Measurements from ENCODE around the gene STRIP2. TPM values are rescaled to one million over a fixed set of nuclear protein-coding genes. Genes with fewer than 3 reads are reported as not detected.

STRIP2 gene
- total RNA-seq, 1 experiment from 2014 or later = 10.8 TPM

DNA sequence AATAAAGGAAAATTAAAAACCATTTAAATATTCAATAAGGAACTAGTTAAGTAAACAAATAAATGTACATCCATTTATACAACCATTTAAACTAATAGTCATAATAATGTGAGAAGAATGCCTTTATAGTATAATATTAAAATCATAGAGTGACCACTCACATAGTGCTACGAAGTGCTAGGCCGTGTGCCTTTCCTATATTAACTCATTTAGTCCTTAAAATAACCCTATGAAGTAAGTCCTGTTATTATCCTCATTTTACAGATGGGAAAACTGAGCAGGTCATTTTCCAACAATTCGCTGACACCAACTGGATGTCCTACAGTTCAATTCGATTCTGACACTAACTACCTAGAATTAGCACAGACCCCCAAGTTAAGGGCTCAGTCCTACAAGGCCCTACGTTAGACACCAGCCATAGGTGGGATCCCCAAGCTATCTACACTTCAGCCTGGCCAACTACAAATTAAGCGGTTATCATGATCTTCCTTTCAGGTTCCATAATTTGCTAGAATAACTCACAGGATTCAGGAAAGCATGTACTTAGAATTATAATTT lies 4.1 kb downstream of the STRIP2 start:
- ATAC-seq (no peak), DNase-seq (ENCODE audit: low read depth, low spot score) (no peak)
- intact Hi-C loops (cut with micrococcal nuclease) = no loop called here
- peaks cover 4% of the 10 kb centered on the region; the same call in 1 of the 2 replicates for H3K79me2 ChIP-seq (ENCODE audit: insufficient read depth, low read length)
- peaks cover 11 to 34% of the 10 kb centered on the region in 2 experiments; a peak in 3 of 4 replicates for H3K4me1 ChIP-seq (ENCODE audit: control insufficient read depth in 1 of 2, insufficient read depth in 2 of 2, low read length in 2 of 2)
- no peaks in the 10 kb centered on the region for H3K9me3 ChIP-seq (ENCODE audit: control insufficient read depth in 1 of 2, insufficient read depth in 1 of 2, low read depth in 1 of 2, low read length in 2 of 2)
- CTCF ChIA-PET = interaction anchor here (1.6 kb wide), 1 partner anchor 62 kb away, joined by 5 read pairs; no protein-coding TSS in a partner anchor
- no TSS peak for BruUV-seq (replicated peaks)
- TF ChIP-seq EZH2phosphoT487 (IDR thresholded peaks at IDR 0.05; ENCODE audit: borderline replicate concordance) (no peak), SIN3A (IDR thresholded peaks at IDR 0.05; ENCODE audit: low read depth) (no peak)
- H3K4me2 ChIP-seq (ENCODE audit: low read length) = peak overlapping the region; percentile 51
- POLR2A ChIA-PET = no interaction called here
- H3K9ac ChIP-seq (ENCODE audit: low read length) = 0 out of 2 replicates have a peak overlapping the region, but pooled peaks have one; percentile 2
- H3K9me2 ChIP-seq (ENCODE audit: insufficient read depth) = no peaks in the 10 kb centered on the region
- H3K27ac ChIP-seq (ENCODE audit: low read depth, low read length) = no peak overlapping the region
- no peaks in the 10 kb centered on the region for H4K20me1 ChIP-seq (ENCODE audit: insufficient read depth)
- no peak overlapping the region for H3K4me3 ChIP-seq (replicated peaks in 1 of 2; ENCODE audit: low read depth in 1 of 2, low read length in 2 of 2)
- H3K36me3 ChIP-seq (ENCODE audit: control insufficient read depth in 1 of 2, insufficient read depth in 2 of 2, low read length in 2 of 2) = no peaks in the 10 kb centered on the region
- RAD21 ChIA-PET (ENCODE audit: low non-redundant PET in 1 of 2, low total read pairs in 2 of 2, uncharacterized antibody in 2 of 2, unreplicated experiment in 2 of 2) = no interaction called here
- no peak overlapping the region for H2AFZ ChIP-seq (ENCODE audit: low read depth, low read length, poor library complexity, severe bottlenecking)
- H3K27me3 ChIP-seq (ENCODE audit: insufficient read depth, low read length) = no peaks in the 10 kb centered on the region

- no TSS peak for BruUV-seq (replicated peaks)
- POLR2A ChIA-PET = interaction anchor here (0.7 kb wide), 1 partner anchor 13 kb away, joined by 3 read pairs; no protein-coding TSS in a partner anchor
- Histone ChIP-seq H4K20me1 (ENCODE audit: insufficient read depth) (no peaks in the 10 kb centered on the region), H2AFZ (ENCODE audit: low read depth, low read length, poor library complexity, severe bottlenecking) (no peak overlapping the region), H3K9me3 (ENCODE audit: control insufficient read depth in 1 of 2, insufficient read depth in 1 of 2, low read depth in 1 of 2, low read length in 2 of 2) (no peaks in the 10 kb centered on the region), H3K9ac (ENCODE audit: low read length) (0 out of 2 replicates have a peak overlapping the region, but pooled peaks have one; percentile 2), H3K4me1 (ENCODE audit: control insufficient read depth in 1 of 2, insufficient read depth in 2 of 2, low read length in 2 of 2) (peaks cover 9 to 27% of the 10 kb centered on the region in 2 experiments; a peak in 3 of 4 replicates), H3K27me3 (ENCODE audit: insufficient read depth, low read length) (no peaks in the 10 kb centered on the region), H3K4me3 (replicated peaks in 1 of 2; ENCODE audit: low read depth in 1 of 2, low read length in 2 of 2) (0 out of 4 replicates have a peak overlapping the region, but pooled peaks of 1 of the 2 experiments have one; percentile 3), H3K9me2 (ENCODE audit: insufficient read depth) (no peaks in the 10 kb centered on the region), H3K79me2 (ENCODE audit: insufficient read depth, low read length) (peaks cover 4% of the 10 kb centered on the region; the same call in 1 of the 2 replicates), H3K27ac (ENCODE audit: low read depth, low read length) (no peak overlapping the region), H3K4me2 (ENCODE audit: low read length) (peak overlapping the region; percentile 51), H3K36me3 (ENCODE audit: control insufficient read depth in 1 of 2, insufficient read depth in 2 of 2, low read length in 2 of 2) (no peaks in the 10 kb centered on the region)
- intact Hi-C loops (cut with micrococcal nuclease) = no loop called here
- CTCF ChIA-PET = interaction anchor here (1.6 kb wide), 1 partner anchor 63 kb away, joined by 5 read pairs; no protein-coding TSS in a partner anchor
- peak; percentile 34; the same call in 1 of the 2 replicates for ATAC-seq
- peak; percentile 56 for DNase-seq (ENCODE audit: low read depth, low spot score)
- RAD21 ChIA-PET (ENCODE audit: low non-redundant PET in 1 of 2, low total read pairs in 2 of 2, uncharacterized antibody in 2 of 2, unreplicated experiment in 2 of 2) = no interaction called here
- TF ChIP-seq ATF3 (IDR thresholded peaks at IDR 0.05) (no peak), CEBPB (IDR thresholded peaks at IDR 0.05; ENCODE audit: low read depth) (peak; percentile 74), FOSL1 (IDR thresholded peaks at IDR 0.05; ENCODE audit: low read depth) (peak; percentile 86), EZH2phosphoT487 (IDR thresholded peaks at IDR 0.05; ENCODE audit: borderline replicate concordance) (no peak), ZFX (IDR thresholded peaks at IDR 0.05) (no peak), EGR1 (IDR thresholded peaks at IDR 0.05; ENCODE audit: low read depth) (peak; percentile 79), EZH2 (IDR thresholded peaks at IDR 0.05) (no peak), SRF (IDR thresholded peaks at IDR 0.05; ENCODE audit: low read depth) (peak; percentile 57; the same call in 1 of the 2 replicates), SP1 (IDR thresholded peaks at IDR 0.05; ENCODE audit: low read depth) (peak; percentile 83), RAD21 (IDR thresholded peaks at IDR 0.05; ENCODE audit: low read depth) (0 out of 2 replicates have a peak, but pooled peaks have one; percentile 4), JUND (IDR thresholded peaks at IDR 0.05) (peak; percentile 82), SIN3A (IDR thresholded peaks at IDR 0.05; ENCODE audit: low read depth) (peak; percentile 56; the same call in 1 of the 2 replicates)
- TF ChIP-seq, protein P1, sequence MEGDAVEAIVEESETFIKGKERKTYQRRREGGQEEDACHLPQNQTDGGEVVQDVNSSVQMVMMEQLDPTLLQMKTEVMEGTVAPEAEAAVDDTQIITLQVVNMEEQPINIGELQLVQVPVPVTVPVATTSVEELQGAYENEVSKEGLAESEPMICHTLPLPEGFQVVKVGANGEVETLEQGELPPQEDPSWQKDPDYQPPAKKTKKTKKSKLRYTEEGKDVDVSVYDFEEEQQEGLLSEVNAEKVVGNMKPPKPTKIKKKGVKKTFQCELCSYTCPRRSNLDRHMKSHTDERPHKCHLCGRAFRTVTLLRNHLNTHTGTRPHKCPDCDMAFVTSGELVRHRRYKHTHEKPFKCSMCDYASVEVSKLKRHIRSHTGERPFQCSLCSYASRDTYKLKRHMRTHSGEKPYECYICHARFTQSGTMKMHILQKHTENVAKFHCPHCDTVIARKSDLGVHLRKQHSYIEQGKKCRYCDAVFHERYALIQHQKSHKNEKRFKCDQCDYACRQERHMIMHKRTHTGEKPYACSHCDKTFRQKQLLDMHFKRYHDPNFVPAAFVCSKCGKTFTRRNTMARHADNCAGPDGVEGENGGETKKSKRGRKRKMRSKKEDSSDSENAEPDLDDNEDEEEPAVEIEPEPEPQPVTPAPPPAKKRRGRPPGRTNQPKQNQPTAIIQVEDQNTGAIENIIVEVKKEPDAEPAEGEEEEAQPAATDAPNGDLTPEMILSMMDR (IDR thresholded peaks at IDR 0.05 in 2 of 3, conservative IDR thresholded peaks at IDR 0.05 in 1 of 3; ENCODE audit: borderline replicate concordance in 1 of 3, insufficient read depth in 1 of 3, low read depth in 2 of 3, low read length in 2 of 3) = no peak
- TF ChIP-seq, protein P2, sequence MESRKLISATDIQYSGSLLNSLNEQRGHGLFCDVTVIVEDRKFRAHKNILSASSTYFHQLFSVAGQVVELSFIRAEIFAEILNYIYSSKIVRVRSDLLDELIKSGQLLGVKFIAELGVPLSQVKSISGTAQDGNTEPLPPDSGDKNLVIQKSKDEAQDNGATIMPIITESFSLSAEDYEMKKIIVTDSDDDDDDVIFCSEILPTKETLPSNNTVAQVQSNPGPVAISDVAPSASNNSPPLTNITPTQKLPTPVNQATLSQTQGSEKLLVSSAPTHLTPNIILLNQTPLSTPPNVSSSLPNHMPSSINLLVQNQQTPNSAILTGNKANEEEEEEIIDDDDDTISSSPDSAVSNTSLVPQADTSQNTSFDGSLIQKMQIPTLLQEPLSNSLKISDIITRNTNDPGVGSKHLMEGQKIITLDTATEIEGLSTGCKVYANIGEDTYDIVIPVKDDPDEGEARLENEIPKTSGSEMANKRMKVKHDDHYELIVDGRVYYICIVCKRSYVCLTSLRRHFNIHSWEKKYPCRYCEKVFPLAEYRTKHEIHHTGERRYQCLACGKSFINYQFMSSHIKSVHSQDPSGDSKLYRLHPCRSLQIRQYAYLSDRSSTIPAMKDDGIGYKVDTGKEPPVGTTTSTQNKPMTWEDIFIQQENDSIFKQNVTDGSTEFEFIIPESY (IDR thresholded peaks at IDR 0.05; ENCODE audit: extremely low read depth, insufficient replicate concordance, low read length) = no peak
Measured at GRCh38 chr7:129438839-129439651, 4.8 kb downstream of the STRIP2 start.
